ENCODE results near the gene LRR1.
A peak's percentile ranks its signal among the peaks of the same experiment; 100 is the strongest.
"Not testable (repeated sequence)": the region's sequence is repeated elsewhere in the genome, so short reads cannot be mapped to it uniquely, and the experiment has no call there.

The LRR1 gene

DNA sequence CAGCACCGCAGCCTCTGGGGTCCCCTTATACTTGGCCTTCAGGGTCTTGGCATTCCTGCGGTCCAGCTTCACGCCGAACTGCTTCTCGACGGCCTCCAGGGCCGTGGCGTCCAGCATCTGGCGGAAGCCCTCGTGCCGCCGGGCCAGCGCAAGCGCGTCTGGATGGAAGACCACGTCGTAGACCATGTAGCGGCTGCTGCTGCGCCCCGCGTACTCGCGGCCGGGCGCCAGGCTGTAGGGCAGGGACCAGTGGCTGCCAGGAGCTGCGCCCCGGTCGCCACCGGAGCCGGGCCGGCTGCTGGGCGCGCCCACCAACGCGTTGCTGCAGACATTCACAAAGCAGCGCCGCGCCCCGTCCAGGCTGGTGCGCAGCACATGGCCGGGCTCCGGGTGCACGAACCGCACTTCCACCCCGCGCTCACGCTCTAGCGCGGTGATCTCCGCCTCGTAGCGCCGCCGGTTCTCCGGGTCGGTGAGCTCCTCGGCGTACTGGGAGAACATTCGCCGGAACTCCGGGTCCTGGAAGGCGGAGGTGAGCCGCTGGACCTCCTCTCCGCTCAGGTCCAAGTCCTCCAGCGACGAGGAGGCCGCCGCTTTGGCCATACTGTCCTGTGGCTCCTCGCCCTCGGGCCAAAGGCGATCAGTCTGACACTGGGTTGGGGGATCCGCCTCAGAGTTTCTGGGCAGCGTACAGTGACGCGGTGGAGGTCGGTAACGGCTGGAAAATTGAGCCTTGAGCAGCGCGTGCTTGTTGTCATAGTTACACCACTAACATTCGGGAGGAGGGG lies 36.0 kb downstream of the LRR1 start, which contains the start of gene DNAAF2:
DNAAF2 (minus strand) TSS at position 698 of the 788 bp plus-strand sequence; CDS start at position 603, 95 bp downstream.
- DNase-seq = peak; percentile 46

DNA sequence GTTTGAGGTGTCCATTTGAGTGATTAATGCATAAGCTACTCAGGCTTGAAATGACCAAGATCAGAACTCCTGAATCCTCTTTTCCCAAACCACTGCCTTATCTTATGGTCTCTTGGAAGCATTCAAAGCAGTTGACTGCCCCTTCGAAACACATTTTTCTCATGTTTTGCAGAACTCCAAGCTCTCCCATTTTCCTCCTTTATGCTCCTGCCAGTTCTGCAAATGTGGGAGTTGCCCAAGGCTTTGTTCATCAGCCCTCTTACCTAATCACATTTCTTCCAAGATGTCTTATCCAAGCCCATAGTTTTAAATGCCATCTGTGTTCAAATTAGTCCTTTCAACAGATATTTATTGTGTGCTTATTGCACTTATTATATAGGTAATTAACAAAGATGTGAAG lies 38.1 kb downstream of the LRR1 start:
- DNase-seq = no peak

DNA sequence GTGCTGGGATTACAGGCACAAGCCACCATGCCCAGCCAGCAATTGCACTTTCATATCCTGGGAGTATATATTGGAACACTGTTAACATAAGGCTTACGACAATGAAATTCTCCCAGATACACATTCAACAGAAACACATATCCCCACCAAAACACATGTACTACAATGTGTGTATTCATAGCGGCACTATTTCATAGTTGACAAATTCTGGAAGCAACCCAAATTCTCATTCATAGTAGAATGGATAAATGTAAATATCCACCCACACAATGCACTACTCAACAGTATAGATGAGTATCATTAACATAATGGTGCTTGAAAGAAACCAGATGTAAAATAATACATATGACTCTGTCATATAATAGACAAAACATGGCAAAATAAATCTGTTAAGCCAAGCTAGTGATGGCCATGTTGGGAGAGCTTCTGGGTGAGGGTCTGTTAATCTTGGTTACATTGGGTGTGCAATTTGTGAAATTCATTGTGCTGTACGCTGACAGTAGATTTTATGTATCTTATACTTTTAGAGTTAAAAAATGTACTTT lies 38.9 kb downstream of the LRR1 start:
- DNase-seq = no peak

DNA sequence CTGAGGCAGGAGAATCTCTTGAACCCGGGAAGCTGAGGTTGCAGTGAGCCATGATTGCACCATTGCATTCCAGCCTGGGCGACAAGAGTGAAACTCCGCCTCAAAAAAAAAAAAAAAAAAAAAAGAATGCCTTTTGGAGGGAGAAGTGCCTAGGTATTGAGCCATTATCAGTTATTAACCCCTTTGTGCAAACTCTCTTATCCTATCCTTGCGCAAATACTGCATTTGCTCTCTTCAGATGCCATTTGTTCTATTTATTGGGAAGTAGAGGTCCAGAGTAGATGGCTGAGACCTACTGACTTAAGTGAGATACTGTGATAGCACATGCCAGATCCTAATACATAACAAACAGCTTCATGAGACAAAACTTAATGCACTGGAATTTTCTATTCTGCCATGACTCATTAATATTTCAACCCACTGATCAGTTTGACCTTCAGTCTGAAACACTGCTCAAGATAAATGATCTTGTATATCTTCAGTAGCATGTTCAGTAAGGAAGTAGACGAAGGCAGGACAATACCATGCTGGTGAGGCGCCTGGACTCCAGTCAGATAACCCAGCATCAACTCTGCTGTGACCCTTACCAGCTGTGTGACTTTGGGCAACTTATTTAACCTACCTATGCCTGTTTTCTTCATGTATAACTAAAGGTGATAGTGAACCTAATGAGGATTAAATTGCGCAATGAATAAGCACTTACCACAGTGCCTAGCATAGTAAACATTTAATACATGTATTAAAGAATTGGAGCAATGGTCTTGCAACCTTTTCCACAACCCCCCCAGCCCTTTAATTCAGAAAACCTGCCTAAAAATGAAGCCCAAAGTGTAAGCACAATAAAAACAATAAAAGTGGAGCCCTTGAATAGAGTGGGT lies 42.0 kb downstream of the LRR1 start:
- DNase-seq = no peak

DNA sequence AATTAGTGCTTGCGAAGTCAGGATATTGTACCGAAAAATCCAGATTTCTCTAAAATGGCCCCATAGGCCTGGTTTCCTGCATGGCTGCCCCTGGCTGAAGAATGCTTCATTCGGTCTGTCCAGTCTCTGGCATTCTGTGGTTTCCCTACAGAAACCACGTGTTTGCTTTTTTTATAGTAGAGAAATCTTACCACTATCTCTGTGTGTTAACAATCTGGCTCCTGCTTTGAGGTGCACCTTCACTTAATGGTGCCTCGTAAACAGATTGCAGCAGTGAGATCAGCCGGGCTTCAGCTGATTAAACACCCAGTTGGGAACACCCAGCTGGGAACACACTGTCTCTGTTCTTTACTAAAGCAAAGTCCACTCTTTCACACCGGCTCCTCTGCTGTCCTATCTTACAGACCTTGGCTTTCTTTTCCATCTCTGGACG lies 43.0 kb downstream of the LRR1 start:
- DNase-seq = no peak

DNA sequence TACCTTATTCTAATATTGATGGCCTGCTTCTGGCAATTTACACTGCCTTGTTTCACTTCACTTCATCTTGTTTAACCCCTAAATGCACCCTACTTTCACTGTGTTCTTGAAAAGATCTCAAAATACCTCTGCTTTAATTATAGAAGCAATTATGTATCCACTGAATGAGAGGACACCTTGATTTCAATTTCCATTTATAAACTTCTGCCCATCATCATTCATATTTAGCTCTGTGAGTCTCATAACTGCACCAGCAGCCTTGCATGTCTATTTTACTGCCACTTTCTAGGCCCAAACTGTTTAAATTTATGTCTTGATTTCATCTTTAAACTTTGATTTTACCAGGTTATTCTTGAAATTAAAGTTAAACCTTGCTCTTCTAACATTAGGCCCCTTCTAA lies 43.4 kb downstream of the LRR1 start:
- no peak for DNase-seq

DNA sequence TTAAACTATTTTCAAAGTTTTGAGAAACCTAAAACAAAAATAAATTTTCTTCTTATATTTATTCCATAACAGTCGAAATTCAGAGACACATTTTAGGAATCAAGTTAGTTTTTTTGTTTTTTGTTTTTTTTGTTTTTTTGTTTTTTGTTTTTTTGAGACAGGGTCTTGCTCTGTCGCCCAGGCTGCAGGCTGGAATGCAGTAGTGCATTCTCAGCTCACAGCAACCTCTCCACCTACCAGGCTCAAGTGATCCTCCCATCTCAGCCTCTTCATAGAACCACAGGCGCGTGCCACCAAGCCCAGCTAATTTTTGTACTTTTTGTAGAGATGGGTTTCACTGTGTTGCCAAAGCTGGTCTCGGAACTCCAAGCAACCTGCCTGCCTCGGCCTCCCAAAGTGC lies 54.8 kb downstream of the LRR1 start:
- no peak for DNase-seq

DNA sequence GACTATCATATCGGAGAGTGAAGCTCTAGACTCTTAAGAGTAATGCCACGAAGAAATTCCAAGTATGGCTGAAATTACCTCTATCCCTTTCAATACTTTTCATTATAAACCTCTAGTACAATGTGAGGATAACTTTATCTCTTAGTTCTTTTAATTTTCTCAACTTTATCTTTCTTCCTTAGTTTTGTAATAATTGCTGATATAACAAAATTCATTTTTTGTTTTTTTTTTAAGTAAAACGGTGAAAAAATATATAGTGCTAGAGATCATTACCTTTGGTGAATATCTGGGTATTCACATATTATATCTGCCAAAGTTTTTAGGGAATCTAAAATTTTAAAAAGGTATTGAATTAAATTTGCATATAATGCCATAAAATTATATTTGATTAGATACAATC lies 55.8 kb downstream of the LRR1 start:
- no peak for DNase-seq

DNA sequence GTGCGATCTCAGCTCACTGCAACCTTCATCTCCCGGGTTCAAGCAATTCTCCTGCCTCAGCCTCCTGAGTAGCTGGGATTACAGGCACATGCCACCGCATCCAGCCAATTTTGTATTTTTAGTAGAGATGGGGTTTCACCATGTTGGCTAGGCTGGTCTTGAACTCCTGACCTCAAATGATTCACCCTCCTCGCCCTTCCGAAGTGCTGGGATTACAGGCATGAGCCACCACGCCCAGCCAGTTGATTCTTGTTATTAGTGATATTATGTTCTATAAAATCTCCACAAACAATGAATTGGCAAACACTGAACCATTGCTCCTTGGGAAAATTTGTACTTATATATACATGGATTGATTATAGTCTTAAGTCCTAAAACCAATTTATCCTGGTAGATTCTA lies 58.8 kb downstream of the LRR1 start:
- not testable (repeated sequence) for DNase-seq

DNA sequence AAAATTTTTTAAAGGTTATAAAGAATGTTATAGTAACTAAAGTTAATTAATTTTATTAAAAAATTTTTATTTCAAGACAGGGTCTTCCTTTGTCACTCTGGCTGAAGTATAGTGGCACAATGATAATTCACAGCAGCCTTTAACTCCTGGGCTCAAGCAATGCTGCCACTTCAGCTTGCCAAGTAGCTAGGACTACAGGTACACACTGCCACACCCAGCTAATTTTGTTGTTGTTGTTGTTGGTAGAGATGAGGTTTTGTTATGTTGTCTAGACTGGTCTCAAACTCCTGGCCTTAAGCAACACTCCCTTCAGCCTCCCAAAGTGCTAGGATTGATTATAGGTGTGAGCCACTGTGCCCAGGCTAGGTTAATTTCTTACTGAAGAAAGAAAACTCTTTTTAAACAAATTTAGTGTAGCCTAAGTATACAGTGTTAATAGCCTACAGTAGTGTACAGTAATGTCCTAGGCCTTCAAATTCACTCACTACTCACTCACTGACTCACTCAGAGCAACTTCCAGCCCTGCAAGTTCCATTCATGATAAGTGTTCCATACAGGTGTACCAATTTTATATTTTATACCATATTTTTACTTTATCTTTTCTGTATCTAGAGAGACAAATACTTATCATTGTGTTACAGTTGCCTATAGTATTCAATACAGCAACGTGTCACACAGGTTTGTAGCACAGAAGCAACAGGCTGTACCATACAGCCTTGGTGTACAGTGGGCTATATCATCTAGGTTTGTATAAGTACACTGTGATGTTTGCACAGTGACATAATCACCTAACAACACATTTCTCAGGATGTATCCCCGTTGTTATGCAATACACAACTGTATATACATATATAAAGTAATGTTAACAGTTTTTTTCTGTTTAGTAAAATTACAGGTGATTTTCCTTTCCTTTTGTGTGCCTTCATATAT lies 61.1 kb downstream of the LRR1 start:
- DNase-seq = no peak

Data from effector CD8-positive, alpha-beta T cell (primary cell).